Measurements from ENCODE around the gene CBLB.

GRCh38 chr3:105878061-105878460 is 9.2 kb upstream of the CBLB start:
- TF ChIP-seq EZH2 (IDR thresholded peaks at IDR 0.05; ENCODE audit: insufficient read depth, low read length) (no peak), CTCF (IDR thresholded peaks at IDR 0.05; ENCODE audit: insufficient read depth, low read depth, low read length) (no peak)

All from astrocyte (in vitro differentiated cells and primary cell).